K562 (cell line): Measurements from ENCODE around the gene CAPN5. TPM values are rescaled to one million over a fixed set of nuclear protein-coding genes. Genes with fewer than 3 reads are reported as not detected.

Source experiments
- ATAC-seq: fragments of 200-7000 bp; cut with Tn5 transposase; 3 replicates; pipeline ENCODE4 v1.9.1; 2020; ENCODE audit warnings: moderate library complexity
- BruUV-seq: library from RNA; stranded (reverse); fragments of 400-500 nt; replicated peaks from 2 replicates; lab custom pipeline; 2021; lab: Mats Ljungman, UMichigan
- CTCF ChIA-PET: fragments of 300-600 bp; formaldehyde crosslinking; extraction: SDS; loops from one replicate; lab custom pipeline; 2021; ENCODE audit warnings: low intra/inter-chr PET ratio; lab: Yijun Ruan, JAX
- POLR2A ChIA-PET: fragments of 300-600, 350-650 bp; sonication (Branson Sonifier 250); formaldehyde crosslinking; extraction: SDS; loops from one replicate; lab custom pipeline; 2021; ENCODE audit warnings: antibody characterized with exemption, inconsistent platforms; lab: Yijun Ruan, JAX
- DNase-seq, 4 experiments: peaks; one replicate each; pipeline versions ENCODE4 v3.0.0 to v3.0.0-alpha.2; 2011 to 2018; ENCODE audit warnings: low spot score in 3 of 4, mixed read lengths in 3 of 4; ENCODE audit errors: extremely low read depth in 1 of 4
- FAIRE-seq: peaks from 2 replicates; lab custom pipeline; 2011; peaks lifted over from hg19 to GRCh38; lab: Jason Lieb, UNC
- H2AFZ ChIP-seq: 2 replicates; pipeline ENCODE4 v1.6.0; 2011; ENCODE audit warnings: low read depth, low read length, control low read depth, inconsistent platforms
- H3K27ac ChIP-seq: fragments of 200-600 bp; 3 replicates; pipeline ENCODE4 v1.8.0; 2011; ENCODE audit warnings: low read depth, mild to moderate bottlenecking, control low read depth, inconsistent platforms, low read length, moderate library complexity, mixed read lengths; ENCODE audit errors: extremely low read depth
- H3K27me3 ChIP-seq, 2 experiments: fragments of 300-600 bp in 1 of 2; 2 replicates in 1 of 2; 3 replicates in 1 of 2; pipeline versions ENCODE4 v1.6.0 to v1.8.0; 2011; ENCODE audit warnings: inconsistent platforms in 2 of 2, low read length in 2 of 2, mild to moderate bottlenecking in 1 of 2, mixed read lengths in 1 of 2, moderate library complexity in 1 of 2; ENCODE audit not compliant: control insufficient read depth in 2 of 2, insufficient read depth in 2 of 2
- H3K36me3 ChIP-seq: fragments of 300-600 bp; 3 replicates; pipeline ENCODE4 v1.8.0; 2011; ENCODE audit warnings: mild to moderate bottlenecking, low read length, inconsistent platforms; ENCODE audit not compliant: control insufficient read depth, insufficient read depth
- H3K4me1 ChIP-seq, 2 experiments: fragments of 200-600 bp in 1 of 2; replicated peaks in 1 of 2; 2 replicates in 1 of 2; 3 replicates in 1 of 2; pipeline versions ENCODE4 v1.5.1 to v1.8.0; 2011; ENCODE audit warnings: inconsistent platforms in 2 of 2, low read length in 2 of 2, mild to moderate bottlenecking in 1 of 2, mixed read lengths in 1 of 2, moderate library complexity in 1 of 2; ENCODE audit not compliant: control insufficient read depth in 2 of 2, insufficient read depth in 2 of 2
- H3K4me2 ChIP-seq: 2 replicates; pipeline ENCODE4 v1.6.1; 2011; ENCODE audit warnings: low read length, control low read depth, inconsistent platforms, mixed read lengths; ENCODE audit not compliant: insufficient read depth
- H3K4me3 ChIP-seq: fragments of 200-600 bp; sonication (generic), shearing (Covaris generic); 2 replicates; pipeline ENCODE4 v1.5.1; 2016; ENCODE audit warnings: control low read depth, inconsistent platforms
- H3K79me2 ChIP-seq: fragments of 200-600 bp; 3 replicates; pipeline ENCODE4 v1.8.0; 2011; ENCODE audit warnings: low read length, inconsistent platforms; ENCODE audit not compliant: control insufficient read depth, insufficient read depth
- H3K9ac ChIP-seq, 2 experiments: 2 replicates each; pipeline versions ENCODE4 v1.6.0 to v1.6.1; 2011; ENCODE audit warnings: low read depth in 2 of 2, low read length in 2 of 2, control low read depth in 1 of 2, inconsistent platforms in 1 of 2, mild to moderate bottlenecking in 1 of 2, mixed read lengths in 1 of 2; ENCODE audit not compliant: insufficient read depth in 1 of 2
- H3K9me1 ChIP-seq: one replicate; pipeline ENCODE4 v1.6.0; 2011; ENCODE audit warnings: inconsistent platforms, mild to moderate bottlenecking, low read length, moderate library complexity; ENCODE audit not compliant: control insufficient read depth, insufficient read depth
- H3K9me3 ChIP-seq: replicated peaks from 2 replicates; pipeline ENCODE4 v1.5.1; 2011; ENCODE audit warnings: low read depth, low read length, inconsistent platforms; ENCODE audit not compliant: control insufficient read depth, insufficient read depth
- H4K20me1 ChIP-seq: replicated peaks from 2 replicates; pipeline ENCODE4 v1.6.1; 2011; ENCODE audit warnings: low read length, inconsistent platforms, mixed read lengths; ENCODE audit not compliant: control insufficient read depth, insufficient read depth
- PYGO2 ChIP-seq: fragments of 450-650 bp; IDR thresholded peaks from 2 replicates; pipeline ENCODE4 v1.6.1; 2016; ENCODE audit warnings: mild to moderate bottlenecking, missing genetic modification characterization, moderate library complexity, missing compliant biosample characterization
- TFE3 ChIP-seq: fragments of 450-650 bp; formaldehyde crosslinking; IDR thresholded peaks from 2 replicates; pipeline ENCODE4 v1.4.0; 2020; ENCODE audit warnings: mild to moderate bottlenecking, mixed read lengths
- THAP12 ChIP-seq: fragments of 250-450 bp; sonication (Bioruptor Pico); IDR thresholded peaks from 2 replicates; pipeline ENCODE4 v1.9.0; 2021; ENCODE audit warnings: mild to moderate bottlenecking, inconsistent platforms
- TRIM24 ChIP-seq, 2 experiments: fragments of 450-650 bp; IDR thresholded peaks; 2 replicates each; pipeline ENCODE4 v1.6.1; 2016
- ZNF696 ChIP-seq: fragments of 250-450 bp; sonication (Bioruptor Pico); conservative IDR thresholded peaks from 2 replicates; pipeline ENCODE4 v1.4.0; 2020; ENCODE audit warnings: mild to moderate bottlenecking, moderate library complexity
- WGBS: fragments of 100-300 bp; shearing (Covaris generic); methylation state at CpG from one replicate; pipeline ENCODE4 v1.1.6; 2016; ENCODE audit warnings: low coverage, mixed read lengths; ENCODE audit not compliant: insufficient coverage; ENCODE audit errors: missing lambda C conversion rate; 5-methylcytosine and 5-hydroxymethylcytosine counted together
- in situ Hi-C: fragments of 300-500 bp; cut with MboI; formaldehyde crosslinking; loops from 4 replicates; pipeline ENCODE4 v1.15.0; 2018; ENCODE audit warnings: inconsistent platforms, mixed read lengths
- intact Hi-C: fragments of 100-400 bp; cut with micrococcal nuclease; formaldehyde crosslinking; loops from 2 replicates; pipeline ENCODE4 v1.14.2; 2022
- polyA plus RNA-seq, 8 experiments: library from polyadenylated mRNA; depleted of rRNA in 4 of 8; stranded (reverse) in 5 of 8; unstranded in 3 of 8; fragments of >200 nt; fragmentation: Nextera tagmentation in 2 of 8; fragmentation: Illumina TruSeq in 1 of 8; extraction: Ambion mirVana in 2 of 8; extraction: Trizol in 1 of 8; gene quantifications; 2 replicates each; pipeline versions ENCODE4 v1.2.1 to v1.2.3, GENCODE V29; 2011 to 2014; ENCODE audit warnings: inconsistent platforms in 1 of 8, missing spikeins in 1 of 8
- total RNA-seq, 7 experiments: library from RNA; depleted of rRNA in 6 of 7; stranded (reverse); fragments of >200 nt in 6 of 7; fragmentation: Illumina TruSeq in 2 of 7; extraction: Trizol in 2 of 7; gene quantifications; 2 replicates each; pipeline versions ENCODE4 v1.2.1 to v1.2.3, GENCODE V29; 2011 to 2021; ENCODE audit warnings: low replicate concordance in 1 of 7

Gene CAPN5
- total and polyA plus RNA-seq, 9 of the 15 experiments (the other 6 are each of a cell fraction or from before 2014, with no cell fraction given) = 0.04 to 0.44 (median 0.14) TPM; not detected in 2

- H3K36me3 ChIP-seq = no peaks in the 10 kb centered on the region; the same call in 2 of the 3 replicates
- H3K27ac ChIP-seq = no peak overlapping the region
- H2AFZ ChIP-seq = no peak overlapping the region
- intact Hi-C loops = no loop called here
- no peak overlapping the region for H3K4me3 ChIP-seq
- CTCF ChIA-PET = no interaction called here
- H3K79me2 ChIP-seq = no peaks in the 10 kb centered on the region
- 1% methylated on average over 6 of the region's 6 CpGs for WGBS
- no TSS peak for BruUV-seq
- no peak for ATAC-seq
- POLR2A ChIA-PET = interaction anchor here (0.6 to 0.7 kb wide), 2 partner anchors 168 to 814 kb away, joined by 3 read pairs; no protein-coding TSS in a partner anchor
- H3K4me1 ChIP-seq = peaks cover 4 to 38% of the 10 kb centered on the region in 2 experiments; a peak in 4 of 5 replicates
- in situ Hi-C loops = no loop called here
- DNase-seq = no peak
- H3K9me1 ChIP-seq = no peaks in the 10 kb centered on the region
- FAIRE-seq = no peak
- no peak overlapping the region for H3K4me2 ChIP-seq
- peaks cover 23% of the 10 kb centered on the region for H4K20me1 ChIP-seq
- peaks cover 4 to 66% of the 10 kb centered on the region in 2 experiments for H3K27me3 ChIP-seq
- H3K9me3 ChIP-seq = no peaks in the 10 kb centered on the region
- no peak overlapping the region for H3K9ac ChIP-seq
- TF ChIP-seq THAP12 (CRISPR knock-in tag) (no peak), TRIM24 (IDR thresholded peaks at IDR 0.05) (no peak), TFE3 (CRISPR knock-in tag) (no peak), PYGO2 (tag) (no peak), ZNF696 (CRISPR knock-in tag) (no peak)
Observed at GRCh38 chr11:77069336-77069968, 2.7 kb downstream of the CAPN5 start.
